Measurements from ENCODE around the gene ESR2.

Gene ESR2

DNA sequence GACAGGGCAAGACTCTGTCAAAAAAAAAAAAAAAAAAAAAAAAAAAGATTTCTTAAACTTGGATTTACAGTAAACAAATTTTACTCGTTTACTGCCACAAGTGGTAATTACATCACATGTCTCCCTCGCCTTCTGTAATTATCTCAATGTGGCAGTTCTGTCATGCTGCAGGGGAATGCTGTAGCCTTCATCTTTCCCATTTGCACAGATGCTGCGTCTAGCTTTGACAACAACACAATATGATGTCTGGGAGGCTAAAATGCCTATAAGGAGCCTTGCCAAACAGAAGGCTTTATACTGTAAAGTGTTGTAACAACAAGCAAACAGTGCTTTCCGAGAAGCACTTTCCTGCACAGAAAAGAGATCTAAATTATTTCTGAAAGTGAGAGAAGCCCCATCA is 48.7 kb downstream of the ESR2 start:
- H3K36me3 ChIP-seq = no peaks in the 10 kb centered on the region
- H3K4me3 ChIP-seq (ENCODE audit: low read depth, low read length) = no peak overlapping the region
- no peaks in the 10 kb centered on the region for H3K4me1 ChIP-seq
- no peaks in the 10 kb centered on the region for H3K27me3 ChIP-seq
- no peak for DNase-seq
- TF ChIP-seq, protein P1, sequence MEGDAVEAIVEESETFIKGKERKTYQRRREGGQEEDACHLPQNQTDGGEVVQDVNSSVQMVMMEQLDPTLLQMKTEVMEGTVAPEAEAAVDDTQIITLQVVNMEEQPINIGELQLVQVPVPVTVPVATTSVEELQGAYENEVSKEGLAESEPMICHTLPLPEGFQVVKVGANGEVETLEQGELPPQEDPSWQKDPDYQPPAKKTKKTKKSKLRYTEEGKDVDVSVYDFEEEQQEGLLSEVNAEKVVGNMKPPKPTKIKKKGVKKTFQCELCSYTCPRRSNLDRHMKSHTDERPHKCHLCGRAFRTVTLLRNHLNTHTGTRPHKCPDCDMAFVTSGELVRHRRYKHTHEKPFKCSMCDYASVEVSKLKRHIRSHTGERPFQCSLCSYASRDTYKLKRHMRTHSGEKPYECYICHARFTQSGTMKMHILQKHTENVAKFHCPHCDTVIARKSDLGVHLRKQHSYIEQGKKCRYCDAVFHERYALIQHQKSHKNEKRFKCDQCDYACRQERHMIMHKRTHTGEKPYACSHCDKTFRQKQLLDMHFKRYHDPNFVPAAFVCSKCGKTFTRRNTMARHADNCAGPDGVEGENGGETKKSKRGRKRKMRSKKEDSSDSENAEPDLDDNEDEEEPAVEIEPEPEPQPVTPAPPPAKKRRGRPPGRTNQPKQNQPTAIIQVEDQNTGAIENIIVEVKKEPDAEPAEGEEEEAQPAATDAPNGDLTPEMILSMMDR (IDR thresholded peaks at IDR 0.05; ENCODE audit: low read depth, low read length) = no peak
- no peaks in the 10 kb centered on the region for H3K9me3 ChIP-seq

- no peaks in the 10 kb centered on the region for H3K27me3 ChIP-seq
- H3K9me3 ChIP-seq = no peaks in the 10 kb centered on the region
- no peaks in the 10 kb centered on the region for H3K36me3 ChIP-seq
- no peaks in the 10 kb centered on the region for H3K4me1 ChIP-seq
- DNase-seq = peak; percentile 38
- TF ChIP-seq, protein P1 (IDR thresholded peaks at IDR 0.05; ENCODE audit: low read depth, low read length) = no peak
- H3K4me3 ChIP-seq (ENCODE audit: low read depth, low read length) = no peak overlapping the region; the same call in 1 of the 2 replicates
Observed at GRCh38 chr14:64244279-64244678, 49.9 kb downstream of the ESR2 start.

GRCh38 chr14:64238631-64239030 is 55.5 kb downstream of the ESR2 start:
- TF ChIP-seq, protein P1 (IDR thresholded peaks at IDR 0.05; ENCODE audit: low read depth, low read length) = no peak
- Histone ChIP-seq H3K4me3 (ENCODE audit: low read depth, low read length) (no peak overlapping the region), H3K9me3 (no peaks in the 10 kb centered on the region), H3K36me3 (no peaks in the 10 kb centered on the region), H3K27me3 (no peaks in the 10 kb centered on the region), H3K4me1 (peaks cover 15% of the 10 kb centered on the region)
- DNase-seq = no peak

GRCh38 chr14:64238049-64238448 is 56.1 kb downstream of the ESR2 start:
- no peaks in the 10 kb centered on the region for H3K36me3 ChIP-seq
- H3K4me3 ChIP-seq (ENCODE audit: low read depth, low read length) = no peak overlapping the region

GRCh38 chr14:64235652-64236640 is 58.2 kb downstream of the ESR2 start:
- TF ChIP-seq, protein P1 (IDR thresholded peaks at IDR 0.05; ENCODE audit: low read depth, low read length) = no peak
- no peak for DNase-seq
- Histone ChIP-seq H3K4me3 (ENCODE audit: low read depth, low read length) (no peak overlapping the region), H3K4me1 (peaks cover 22% of the 10 kb centered on the region), H3K9me3 (no peaks in the 10 kb centered on the region), H3K36me3 (no peaks in the 10 kb centered on the region), H3K27me3 (no peaks in the 10 kb centered on the region)

More at GRCh38 chr14:64238049-64238448, 56.1 kb downstream of the ESR2 start:
- H3K4me1 ChIP-seq = peaks cover 15% of the 10 kb centered on the region
- no peaks in the 10 kb centered on the region for H3K27me3 ChIP-seq
- TF ChIP-seq, protein P1 (IDR thresholded peaks at IDR 0.05; ENCODE audit: low read depth, low read length) = 0 out of 2 replicates have a peak, but pooled peaks have one; percentile 3
- DNase-seq = no peak
- no peaks in the 10 kb centered on the region for H3K9me3 ChIP-seq

All from BE2C (cell line).